GM21515 (cell line): Measurements from ENCODE around the gene ACSM6.

ENCODE experiments used
- ATAC-seq: cut with Tn5 transposase; IDR thresholded peaks from one replicate; pipeline ENCODE4 v1.9.1; 2021; ENCODE audit not compliant: unreplicated experiment

Gene ACSM6

DNA sequence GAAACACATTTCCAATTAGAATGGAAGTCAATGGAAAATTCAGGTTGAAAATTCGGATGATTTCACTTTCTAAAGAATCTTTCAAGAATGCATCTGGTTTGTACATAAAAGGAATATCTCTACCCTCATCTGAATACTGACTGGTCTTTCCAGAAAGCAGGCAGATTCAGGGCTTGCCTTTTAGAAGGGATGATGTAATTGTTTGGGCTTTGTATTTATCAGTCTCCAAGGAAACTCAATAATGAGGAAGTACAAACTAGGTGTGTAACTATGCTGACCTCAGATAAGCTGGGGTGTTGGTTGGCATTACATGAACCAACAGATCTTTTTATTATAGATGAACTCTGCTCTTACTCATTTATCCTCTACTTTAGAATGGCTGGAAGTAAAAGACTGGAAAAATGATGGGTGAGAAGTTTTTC lies 72.6 kb downstream of the ACSM6 start:
- no peak for ATAC-seq

DNA sequence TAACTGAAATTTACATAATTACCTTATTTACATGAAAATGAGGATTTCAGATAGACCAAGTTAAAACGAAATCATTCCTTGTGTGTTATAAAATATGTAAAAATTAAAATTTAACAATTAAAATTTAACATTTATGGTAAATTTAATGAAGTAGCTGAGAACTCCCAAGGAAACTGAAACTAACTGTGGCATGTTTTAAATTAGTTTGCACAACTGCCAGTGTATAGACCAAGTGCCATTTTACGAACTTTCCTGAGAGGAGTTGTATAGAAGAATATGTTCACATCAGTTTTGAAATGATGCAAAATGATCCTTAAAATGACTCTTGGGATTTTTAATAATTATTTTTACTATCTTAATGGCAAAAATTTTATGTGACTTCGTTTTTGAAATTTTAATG lies 73.2 kb downstream of the ACSM6 start:
- ATAC-seq = no peak

DNA sequence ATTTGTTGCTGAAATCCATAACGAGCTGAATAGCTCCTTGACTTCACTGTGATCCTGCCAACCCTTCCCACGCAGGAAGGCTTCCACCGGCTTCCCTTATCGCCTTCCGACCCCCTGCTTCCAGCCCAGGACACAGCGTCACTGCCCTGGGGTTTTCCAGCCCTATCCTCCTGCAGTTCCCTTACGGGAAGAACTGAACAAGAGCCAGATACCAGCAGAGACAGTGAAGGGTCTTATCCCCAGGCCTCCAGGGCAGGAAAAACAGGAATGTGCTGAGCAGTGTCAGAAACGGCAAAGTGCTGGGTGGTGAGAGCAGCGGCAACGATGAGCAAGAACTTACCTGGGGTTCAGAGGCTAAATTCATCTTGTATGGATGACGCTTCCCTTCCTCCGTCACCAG lies 74.4 kb downstream of the ACSM6 start:
- no peak for ATAC-seq

DNA sequence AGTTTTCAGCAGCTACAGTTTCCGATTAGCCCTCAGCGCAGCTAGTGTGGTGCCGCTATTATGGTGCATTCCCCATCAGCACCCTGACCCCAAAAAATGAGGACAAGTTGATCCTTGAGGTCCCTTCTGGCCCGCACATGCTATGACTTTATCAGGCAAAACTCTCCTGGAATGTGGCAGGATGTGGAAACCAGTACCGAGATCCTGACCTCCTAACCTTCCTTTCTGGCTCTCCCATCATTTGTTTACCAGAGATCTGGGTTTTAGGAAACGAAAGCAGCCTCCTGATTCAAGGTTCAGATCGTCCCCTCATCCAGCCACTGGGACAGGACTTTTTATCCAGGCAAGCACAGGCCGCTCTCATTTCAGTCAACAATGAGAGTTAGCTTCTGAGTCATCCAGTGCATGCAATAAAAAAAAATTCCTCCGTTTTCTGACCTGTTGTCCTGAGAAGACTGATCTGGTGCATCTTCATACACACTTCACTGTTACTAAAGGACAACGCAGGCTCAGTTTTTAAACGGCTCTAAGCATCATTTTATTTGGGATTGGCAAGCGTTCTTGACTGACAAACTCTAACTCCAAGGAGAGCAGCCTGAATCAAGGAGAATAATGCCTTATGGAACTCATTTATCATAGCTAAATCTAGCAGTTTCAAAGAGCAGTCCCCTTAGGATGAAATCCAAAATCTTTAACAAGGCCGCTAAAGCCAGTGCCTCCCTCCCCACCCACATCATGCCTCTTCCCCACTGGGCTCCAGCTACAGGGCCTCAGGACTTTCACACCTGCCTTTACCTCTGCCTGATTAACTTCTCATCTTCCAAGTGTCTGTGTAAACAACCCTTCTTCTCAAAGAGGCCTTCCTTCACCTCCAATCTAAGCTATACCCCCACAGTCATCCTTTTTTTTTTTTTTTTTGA lies 79.6 kb downstream of the ACSM6 start:
- no peak for ATAC-seq

DNA sequence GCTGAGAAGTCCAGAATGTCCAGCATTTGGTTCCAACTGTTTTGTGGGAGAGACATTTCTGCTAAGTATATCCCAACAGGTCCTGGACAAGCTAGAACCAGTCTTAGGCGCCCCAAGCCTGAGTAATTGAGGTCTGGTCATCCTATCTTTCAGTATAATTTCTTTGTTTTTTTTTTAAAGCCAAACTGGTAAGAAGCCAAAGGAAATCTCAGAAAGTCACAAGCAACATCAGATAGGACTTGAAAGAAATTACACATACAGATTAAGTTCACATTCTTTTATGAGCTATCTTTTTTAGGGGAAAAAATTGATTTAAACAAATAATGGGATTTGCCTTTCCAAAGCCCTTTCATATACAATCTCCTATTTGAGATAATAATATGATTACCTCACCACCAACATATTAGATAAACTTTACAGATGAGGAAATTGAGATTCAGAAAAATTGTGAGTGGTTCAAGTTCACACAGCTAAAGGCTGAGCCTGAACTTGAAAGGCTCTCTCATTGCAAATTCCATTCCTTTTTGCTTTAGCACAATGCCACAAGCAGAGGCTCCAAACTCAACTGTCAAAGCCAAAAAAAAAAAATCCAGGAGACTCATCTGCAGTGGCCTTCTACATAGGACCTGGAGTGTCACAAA lies 81.8 kb downstream of the ACSM6 start:
- ATAC-seq = no peak

DNA sequence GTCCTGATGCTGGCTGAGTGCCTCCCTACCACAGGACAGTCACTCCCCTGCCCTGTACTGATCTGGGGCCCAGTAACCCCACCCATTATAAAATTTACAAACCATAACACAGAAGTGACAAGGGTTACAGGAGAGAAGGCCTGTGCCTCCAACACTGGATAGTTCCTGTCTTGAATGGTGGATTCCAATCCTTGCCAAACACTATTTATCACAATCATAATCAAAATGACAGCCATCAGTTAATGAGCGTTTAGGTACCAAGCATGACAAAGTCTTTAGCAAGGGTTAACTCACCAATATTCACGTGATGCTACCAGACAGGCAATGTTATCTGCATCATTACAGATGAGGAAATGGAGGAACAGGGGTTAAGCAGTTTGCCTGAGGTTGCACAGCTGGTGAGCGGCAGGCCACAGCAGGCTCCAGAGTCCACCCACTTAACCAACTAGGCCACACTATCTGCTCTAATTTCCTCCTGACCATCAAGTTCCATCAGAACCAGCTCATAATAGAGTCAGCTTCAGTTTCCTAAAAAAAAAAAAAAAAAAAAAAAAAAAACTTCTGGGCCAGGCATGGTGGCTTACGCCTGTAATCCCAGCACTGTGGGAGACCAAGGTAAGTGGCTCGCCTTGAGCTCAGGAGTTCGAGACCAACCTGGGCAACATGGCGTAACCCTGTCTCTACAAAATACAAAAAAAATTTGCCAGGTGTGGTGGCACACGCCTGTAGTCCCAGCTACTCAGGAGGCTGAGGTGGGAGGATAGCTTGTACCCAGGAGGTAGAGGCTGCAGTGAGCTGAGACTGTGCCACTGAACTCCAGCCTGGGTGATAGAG lies 82.5 kb downstream of the ACSM6 start:
- ATAC-seq = no peak

DNA sequence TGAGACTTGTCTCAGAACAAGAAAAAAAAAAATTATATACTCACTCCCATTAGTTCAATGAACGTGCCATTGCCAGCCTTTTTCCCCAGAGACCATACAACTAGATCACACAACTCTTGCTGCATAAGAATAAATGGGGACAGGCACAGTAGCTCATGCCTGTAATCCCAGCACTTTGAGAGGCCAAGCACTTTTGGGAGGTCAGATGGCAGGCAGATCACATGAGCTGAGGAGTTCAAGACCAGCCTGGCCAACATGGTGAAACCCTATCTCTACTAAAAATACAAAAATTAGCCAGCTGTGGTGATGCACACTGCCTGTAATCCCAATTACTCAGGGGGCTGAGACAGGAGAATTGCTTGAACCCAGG lies 83.1 kb downstream of the ACSM6 start:
- no peak for ATAC-seq

DNA sequence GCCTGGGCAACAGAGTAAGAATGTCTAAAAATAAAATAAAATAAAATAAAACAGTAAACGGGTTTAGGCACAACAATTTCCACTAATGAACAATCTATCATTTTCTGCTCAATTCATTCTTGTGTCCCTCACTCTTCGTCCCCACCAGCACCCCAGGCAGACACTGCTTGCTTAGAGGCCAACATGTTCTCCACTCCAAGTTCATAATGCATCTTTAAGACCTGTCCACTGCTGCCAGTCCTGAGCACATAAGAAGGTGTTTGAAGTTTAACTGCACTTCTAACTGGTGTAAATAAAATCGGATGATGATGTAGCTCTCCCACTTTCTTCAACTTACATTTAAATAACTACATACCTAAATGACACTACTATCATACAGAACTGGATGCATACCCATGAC lies 83.6 kb downstream of the ACSM6 start:
- ATAC-seq = no peak
